SH-SY5Y (cell line): ENCODE data around the gene RTL9.

ENCODE experiments used
- GATA2 ChIP-seq: IDR thresholded peaks from 2 replicates; pipeline ENCODE4 v1.6.1; 2011; ENCODE audit warnings: mild to moderate bottlenecking, low read depth, low read length
- GATA3 ChIP-seq: IDR thresholded peaks from 2 replicates; pipeline ENCODE4 v1.6.1; 2011; ENCODE audit warnings: low read depth, mild to moderate bottlenecking, low read length, moderate library complexity

DNA sequence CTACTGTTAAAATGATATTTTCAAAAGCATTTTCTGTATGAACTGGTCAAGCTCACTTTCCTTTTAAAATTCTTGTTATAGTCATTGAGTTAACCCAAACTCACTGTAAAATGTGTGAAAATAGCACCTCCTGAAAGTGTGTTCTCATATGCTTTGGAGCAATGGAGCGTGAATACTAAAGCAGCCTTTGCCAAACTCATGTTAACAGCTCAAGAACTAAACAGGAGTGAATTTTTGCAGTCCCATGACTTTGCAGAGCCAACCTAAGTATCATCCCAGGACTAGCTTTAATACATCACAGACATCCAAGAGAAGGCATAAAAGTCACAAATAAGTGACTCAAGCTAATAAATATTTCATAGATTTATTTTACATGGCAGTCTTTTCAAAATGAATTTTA, 43.1 kb upstream of the RTL9 start:
- TF ChIP-seq GATA3: no peak
- no peak for TF ChIP-seq GATA2
